Epithelial cell of umbilical artery (primary cell): ENCODE results near the gene CNTF. TPM values are rescaled to one million over a fixed set of nuclear protein-coding genes. Genes with fewer than 3 reads are reported as not detected.

Experiments
- total RNA-seq: library from RNA; depleted of rRNA; stranded (reverse); fragments of >200 nt; gene quantifications from 2 replicates; pipeline ENCODE4 v1.2.3, GENCODE V29; 2014

CNTF gene
- total RNA-seq: 0.97 and 1.8 TPM in 2 replicates

GRCh38 chr11:58622344-58622743 is at the start of gene CNTF:
TSS of gene CNTF (plus strand) at chr11:58622665. CDS start at chr11:58622753, 88 bp downstream.

GRCh38 chr11:58575377-58576020 is 47.0 kb upstream of the CNTF start, which contains the start of gene LPXN:
TSS of gene LPXN (minus strand) at chr11:58575856. CDS start at chr11:58575772, 84 bp downstream.

GRCh38 chr11:58578635-58579191 is 43.8 kb upstream of the CNTF start, which contains the start of gene ZFP91:
TSS of gene ZFP91 (plus strand) at chr11:58579063. CDS start at chr11:58579282, 219 bp downstream.

Other genes with a start within 250 kb of the CNTF start
- not detected in 2 replicates for gene OR5B3, start 215.8 kb upstream of the CNTF start, total RNA-seq
- gene OR5B2, start 194.5 kb upstream of the CNTF start, total RNA-seq: not detected in 2 replicates
- not detected in 2 replicates for gene OR5B12, start 180.4 kb upstream of the CNTF start, total RNA-seq
- not detected in 2 replicates for gene OR5B21, start 114.6 kb upstream of the CNTF start, total RNA-seq
- 2.9 and 11.4 TPM in 2 replicates for gene LPXN, start 46.8 kb upstream of the CNTF start, total RNA-seq
- gene ZFP91, start 43.6 kb upstream of the CNTF start, total RNA-seq: 36.1 and 53.5 TPM in 2 replicates
- not detected in 2 replicates for gene GLYAT, start 109.3 kb downstream of the CNTF start, total RNA-seq
- gene GLYATL2, start 222.0 kb downstream of the CNTF start, total RNA-seq: 0.61 TPM in 1 of 2 replicates, not detected in the other